Measurements from ENCODE around the gene CYTH4.
A peak's percentile ranks its signal among the peaks of the same experiment; 100 is the strongest.

Gene CYTH4

GRCh38 chr22:37343863-37344734, 61.8 kb downstream of the CYTH4 start:
- no peak for TF ChIP-seq CTCF (conservative IDR thresholded peaks at IDR 0.05; ENCODE audit: control insufficient read depth, insufficient read depth, low read depth, low read length)
- no peak for DNase-seq (ENCODE audit: low read depth)

GRCh38 chr22:37344735-37345449, 62.6 kb downstream of the CYTH4 start:
- H3K4me3 ChIP-seq (ENCODE audit: control insufficient read depth, low read depth, low read length): no peak overlapping the region
- no peak for TF ChIP-seq CTCF (conservative IDR thresholded peaks at IDR 0.05; ENCODE audit: control insufficient read depth, insufficient read depth, low read depth, low read length)
- no peak for DNase-seq (ENCODE audit: low read depth)

More at GRCh38 chr22:37343863-37344734, 61.8 kb downstream of the CYTH4 start:
- H3K4me3 ChIP-seq (ENCODE audit: control insufficient read depth, low read depth, low read length): no peak overlapping the region

- TF ChIP-seq CTCF (conservative IDR thresholded peaks at IDR 0.05; ENCODE audit: control insufficient read depth, insufficient read depth, low read depth, low read length): no peak
- peak; percentile 99 for DNase-seq (ENCODE audit: low read depth)
- H3K4me3 ChIP-seq (ENCODE audit: control insufficient read depth, low read depth, low read length): no peak overlapping the region
Measured at GRCh38 chr22:37345863-37346504, 63.7 kb downstream of the CYTH4 start.

GRCh38 chr22:37346505-37346895, 64.2 kb downstream of the CYTH4 start:
- no peak for TF ChIP-seq CTCF (conservative IDR thresholded peaks at IDR 0.05; ENCODE audit: control insufficient read depth, insufficient read depth, low read depth, low read length)
- no peak overlapping the region for H3K4me3 ChIP-seq (ENCODE audit: control insufficient read depth, low read depth, low read length)
- no peak for DNase-seq (ENCODE audit: low read depth)

GRCh38 chr22:37349043-37349814, 66.9 kb downstream of the CYTH4 start:
- no peak for DNase-seq (ENCODE audit: low read depth)
- H3K4me3 ChIP-seq (ENCODE audit: control insufficient read depth, low read depth, low read length): no peak overlapping the region
- no peak for TF ChIP-seq CTCF (conservative IDR thresholded peaks at IDR 0.05; ENCODE audit: control insufficient read depth, insufficient read depth, low read depth, low read length)

- H3K4me3 ChIP-seq (ENCODE audit: control insufficient read depth, low read depth, low read length): no peak overlapping the region
- no peak for DNase-seq (ENCODE audit: low read depth)
- TF ChIP-seq CTCF (conservative IDR thresholded peaks at IDR 0.05; ENCODE audit: control insufficient read depth, insufficient read depth, low read depth, low read length): no peak
Measured at GRCh38 chr22:37351232-37351631, 68.9 kb downstream of the CYTH4 start.

Data from fibroblast of mammary gland (primary cell).